GM18499 (cell line): ENCODE measurements around the gene CCL5.
"Not testable (repeated sequence)": the region's sequence is repeated elsewhere in the genome, so short reads cannot be mapped to it uniquely, and the experiment has no call there.

Experiments used
- ATAC-seq: cut with Tn5 transposase; IDR thresholded peaks from one replicate; pipeline ENCODE4 v1.9.1; 2021; ENCODE audit warnings: moderate number of reproducible peaks; ENCODE audit not compliant: insufficient read depth, unreplicated experiment

Gene CCL5

DNA sequence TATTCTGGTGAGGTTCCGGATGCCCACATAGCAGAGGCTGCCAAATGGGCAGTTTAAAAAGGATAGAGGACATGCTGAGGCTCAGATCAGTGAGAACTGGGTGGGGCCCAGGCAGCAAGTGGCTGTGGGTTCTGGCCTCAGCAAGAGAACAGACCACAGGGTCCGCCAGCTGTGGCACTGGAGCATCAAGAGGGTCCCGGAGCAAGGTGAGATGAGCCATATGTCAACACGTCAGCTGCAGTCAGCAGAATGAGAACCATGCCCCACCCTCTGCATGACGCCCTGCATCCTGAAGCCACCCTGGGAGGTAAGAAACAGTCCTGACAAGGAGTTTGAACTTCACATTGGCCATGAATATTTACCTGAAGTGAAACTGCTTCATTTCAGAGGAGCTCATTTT lies 20.1 kb upstream of the CCL5 start:
- ATAC-seq: no peak

DNA sequence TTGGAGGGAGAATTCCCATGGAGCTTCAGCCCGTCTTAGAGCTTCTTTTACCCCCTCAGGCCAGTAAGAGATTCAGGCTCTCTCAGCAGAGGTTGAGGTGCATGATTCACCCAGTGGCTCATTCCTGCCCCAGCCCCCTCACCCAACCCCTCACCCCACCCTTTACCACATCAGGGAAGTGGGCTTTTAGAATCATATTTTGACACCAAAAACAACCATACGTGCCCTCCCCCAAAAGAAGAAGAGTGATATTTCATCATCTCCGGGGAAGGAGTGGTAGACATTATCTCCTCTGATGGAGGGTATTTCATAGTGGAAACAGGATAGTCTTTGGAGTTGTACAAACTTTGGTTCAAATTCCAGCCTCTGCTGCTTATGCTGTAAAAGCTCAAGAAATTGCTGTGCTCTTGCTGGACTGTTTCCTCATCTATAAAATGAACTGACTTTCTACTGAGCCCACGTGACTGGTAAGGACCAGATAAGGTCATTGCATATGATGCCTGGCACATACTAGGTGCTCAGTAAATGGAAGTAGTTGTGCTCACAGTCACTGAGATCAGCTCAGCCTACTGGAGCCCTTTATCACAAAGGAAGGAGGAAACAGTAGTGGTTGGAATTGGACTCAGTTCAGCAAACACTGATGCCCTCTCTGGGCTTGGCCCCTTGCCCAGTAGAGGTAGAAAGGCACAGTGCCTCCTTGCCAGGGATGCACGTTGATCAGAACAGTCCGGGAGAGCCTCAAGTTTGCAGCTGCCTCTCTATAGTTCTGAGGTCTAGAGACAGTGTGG lies 18.3 kb upstream of the CCL5 start:
- ATAC-seq: no peak

DNA sequence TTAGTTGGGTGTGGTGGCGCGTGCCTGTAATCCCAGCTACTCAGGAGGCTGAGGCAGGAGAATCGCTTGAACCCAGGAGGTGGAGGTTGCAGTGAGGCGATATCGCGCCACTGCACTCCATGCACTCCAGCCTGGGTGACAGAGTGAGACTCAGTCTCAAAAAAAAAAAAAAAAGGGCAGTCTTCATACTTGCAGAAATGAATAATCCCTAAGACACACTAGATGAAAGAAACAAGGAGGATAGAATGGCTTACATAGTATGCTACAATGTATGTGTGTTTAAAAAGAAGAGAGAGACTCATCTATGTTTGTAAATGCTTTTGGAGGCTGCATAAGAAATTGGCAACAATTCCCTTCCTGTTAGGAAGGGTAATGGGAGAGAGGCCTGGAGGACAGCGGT lies 17.6 kb upstream of the CCL5 start:
- ATAC-seq: not testable (repeated sequence)

DNA sequence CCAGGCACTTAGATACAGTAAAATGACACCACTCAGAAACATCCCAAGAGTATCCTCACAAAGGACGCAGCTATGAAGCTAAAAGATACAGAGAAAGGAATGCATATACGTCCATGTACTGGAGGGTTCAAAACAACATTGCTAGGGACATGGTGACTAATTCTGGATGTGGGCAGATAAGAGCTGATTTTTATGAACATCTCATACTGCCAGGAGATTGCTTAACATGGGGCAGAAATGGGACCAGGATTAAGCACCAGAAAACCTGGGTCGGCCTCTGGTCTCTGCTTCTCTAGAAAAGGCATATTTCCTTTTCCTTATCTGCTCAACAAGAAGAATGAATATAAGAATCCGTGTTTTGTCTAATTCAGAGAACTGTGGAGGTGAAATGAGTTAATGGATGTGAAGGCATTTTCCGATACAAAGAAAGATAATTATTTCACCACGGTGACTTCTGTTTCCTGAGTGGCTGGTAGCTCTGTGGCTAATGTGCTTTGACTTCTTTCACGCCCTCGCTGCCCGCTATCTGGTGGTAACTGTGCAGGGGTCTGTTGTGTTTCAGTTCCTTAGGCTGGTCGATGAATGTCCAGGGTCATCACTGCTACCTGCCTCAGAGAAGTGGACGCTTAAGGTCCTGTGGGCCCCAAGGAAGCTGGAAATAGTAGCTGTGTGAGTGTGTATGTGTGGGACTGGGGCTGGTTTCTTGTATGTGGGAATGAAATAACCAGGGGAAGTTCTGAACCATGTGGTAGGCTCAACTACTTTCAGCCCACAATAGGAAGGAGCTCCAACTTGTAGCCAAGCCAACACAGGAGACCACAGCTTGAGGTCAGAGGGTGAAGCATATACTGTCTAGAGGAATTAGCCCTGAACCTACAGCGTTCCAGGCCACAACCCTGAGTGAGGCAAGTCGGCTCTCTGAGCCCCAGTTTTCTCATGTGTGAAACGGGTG lies 15.8 kb upstream of the CCL5 start:
- no peak for ATAC-seq

DNA sequence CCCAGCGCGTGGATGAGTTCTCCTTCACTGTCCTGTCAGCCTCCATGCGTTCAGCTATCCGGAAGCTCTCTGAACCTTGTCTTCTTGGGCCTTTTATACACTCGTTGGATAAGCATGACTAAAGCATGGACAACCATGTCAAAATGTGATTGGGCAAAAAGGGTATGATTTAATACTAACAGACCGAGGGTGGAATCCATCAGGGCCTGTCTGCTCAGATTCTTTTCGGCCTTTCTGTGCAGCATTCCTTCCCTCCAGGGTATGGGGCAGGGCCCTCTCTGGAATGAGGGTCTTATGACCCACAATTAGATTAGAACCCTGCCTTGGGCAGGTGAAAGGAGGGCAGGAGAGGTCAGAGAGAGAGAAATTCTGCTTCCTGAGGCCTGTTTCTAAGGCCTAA lies 14.0 kb upstream of the CCL5 start:
- ATAC-seq: no peak

DNA sequence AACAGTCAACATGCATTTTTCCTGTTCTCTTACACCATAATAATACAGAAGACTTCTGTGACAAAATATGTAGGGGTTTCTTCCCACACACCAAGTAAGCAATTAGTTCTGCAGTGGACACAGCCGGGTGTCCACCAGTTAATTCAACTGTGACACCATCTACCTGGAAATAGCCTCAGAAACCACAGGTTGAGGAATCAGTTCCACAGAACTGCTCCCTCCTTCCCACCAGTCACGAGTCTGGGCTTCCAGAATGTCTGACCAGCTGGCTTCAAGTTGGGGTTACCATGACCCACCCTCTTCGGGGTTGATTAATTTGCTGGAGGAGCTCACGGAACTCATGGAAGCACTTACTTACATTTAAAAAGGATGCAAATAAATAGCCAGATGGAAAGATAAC lies 13.6 kb upstream of the CCL5 start:
- no peak for ATAC-seq

DNA sequence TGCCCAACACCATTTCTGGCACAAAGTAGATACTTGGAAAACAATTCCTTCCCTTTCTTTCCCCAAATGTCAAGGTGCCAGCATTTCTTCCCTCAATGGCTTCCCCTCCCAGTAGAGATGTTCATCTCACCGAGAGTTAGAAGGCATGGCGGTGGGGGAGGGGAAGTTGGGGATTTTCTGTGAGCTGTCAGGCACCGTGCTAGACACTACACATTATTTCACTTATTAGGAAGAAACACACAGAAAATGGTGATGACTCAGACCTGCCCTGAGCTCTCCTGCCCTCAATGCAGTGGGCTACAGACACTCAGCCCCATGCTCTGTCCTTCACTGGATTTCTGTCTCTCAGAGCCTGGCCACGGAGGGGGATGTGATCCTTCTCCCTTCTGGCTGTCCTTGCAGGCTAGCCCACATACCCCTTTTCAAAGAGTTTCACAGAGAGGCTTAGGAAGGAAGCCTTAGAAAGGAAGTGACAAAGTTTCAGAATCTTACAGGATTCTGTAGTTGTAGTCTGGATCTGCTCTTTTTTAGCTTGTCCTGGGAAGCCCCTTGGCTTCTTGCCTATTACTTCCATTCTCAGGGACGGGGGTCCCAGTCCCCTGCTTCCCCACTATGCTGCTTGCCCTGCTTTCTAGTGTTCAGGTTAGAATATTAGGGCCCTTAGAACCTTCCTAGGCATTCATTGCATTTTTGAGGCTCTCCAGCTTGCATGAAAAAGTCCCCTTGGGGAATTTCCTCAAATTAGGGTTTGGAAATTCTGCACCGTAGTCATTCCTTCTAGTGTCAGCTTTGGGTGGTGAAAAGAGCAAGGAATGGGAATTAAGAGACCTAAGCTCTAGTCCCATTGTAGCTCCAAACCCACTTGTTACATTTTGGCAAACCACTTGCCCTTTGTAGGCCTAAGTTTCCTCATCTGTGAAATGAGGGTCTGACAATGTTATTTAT lies 12.2 kb upstream of the CCL5 start:
- no peak for ATAC-seq

DNA sequence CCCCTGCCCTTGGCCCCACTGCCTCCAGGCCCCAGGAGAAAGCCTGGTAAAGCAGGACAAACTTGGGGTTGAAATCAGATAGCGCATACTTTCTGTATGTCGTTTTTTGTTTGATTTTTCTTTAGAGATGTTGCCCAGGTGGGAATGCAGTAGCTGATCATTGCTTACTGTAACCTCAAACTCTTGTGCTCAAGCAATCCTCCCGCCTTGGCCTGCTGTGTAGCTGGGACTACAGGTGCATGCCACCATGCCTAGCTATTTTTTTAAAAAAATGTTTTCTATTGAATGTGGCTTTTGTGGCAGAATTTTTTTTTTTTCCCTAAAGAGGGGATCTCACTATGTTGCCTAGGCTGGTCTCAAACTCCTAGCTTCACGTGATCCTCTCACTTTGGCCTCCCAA lies 11.1 kb upstream of the CCL5 start:
- no peak for ATAC-seq

DNA sequence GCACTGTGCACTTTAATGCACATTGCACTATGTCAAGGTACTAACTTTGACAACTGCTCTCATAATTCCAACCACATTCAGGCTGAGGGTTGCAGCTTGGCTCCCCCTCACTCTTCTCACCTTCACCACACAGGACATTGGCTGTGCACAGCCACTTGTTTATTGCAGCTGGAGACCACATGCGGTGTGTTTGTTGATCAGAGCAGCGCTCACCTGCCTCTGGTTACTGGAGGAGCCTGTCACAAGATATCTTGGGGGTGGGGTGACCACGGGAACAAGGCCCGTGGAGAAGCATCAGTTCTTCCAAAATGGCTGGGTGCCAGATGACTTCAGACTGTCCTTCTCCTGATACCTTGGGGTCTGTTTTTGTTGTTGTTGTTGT lies 10.6 kb upstream of the CCL5 start:
- no peak for ATAC-seq

DNA sequence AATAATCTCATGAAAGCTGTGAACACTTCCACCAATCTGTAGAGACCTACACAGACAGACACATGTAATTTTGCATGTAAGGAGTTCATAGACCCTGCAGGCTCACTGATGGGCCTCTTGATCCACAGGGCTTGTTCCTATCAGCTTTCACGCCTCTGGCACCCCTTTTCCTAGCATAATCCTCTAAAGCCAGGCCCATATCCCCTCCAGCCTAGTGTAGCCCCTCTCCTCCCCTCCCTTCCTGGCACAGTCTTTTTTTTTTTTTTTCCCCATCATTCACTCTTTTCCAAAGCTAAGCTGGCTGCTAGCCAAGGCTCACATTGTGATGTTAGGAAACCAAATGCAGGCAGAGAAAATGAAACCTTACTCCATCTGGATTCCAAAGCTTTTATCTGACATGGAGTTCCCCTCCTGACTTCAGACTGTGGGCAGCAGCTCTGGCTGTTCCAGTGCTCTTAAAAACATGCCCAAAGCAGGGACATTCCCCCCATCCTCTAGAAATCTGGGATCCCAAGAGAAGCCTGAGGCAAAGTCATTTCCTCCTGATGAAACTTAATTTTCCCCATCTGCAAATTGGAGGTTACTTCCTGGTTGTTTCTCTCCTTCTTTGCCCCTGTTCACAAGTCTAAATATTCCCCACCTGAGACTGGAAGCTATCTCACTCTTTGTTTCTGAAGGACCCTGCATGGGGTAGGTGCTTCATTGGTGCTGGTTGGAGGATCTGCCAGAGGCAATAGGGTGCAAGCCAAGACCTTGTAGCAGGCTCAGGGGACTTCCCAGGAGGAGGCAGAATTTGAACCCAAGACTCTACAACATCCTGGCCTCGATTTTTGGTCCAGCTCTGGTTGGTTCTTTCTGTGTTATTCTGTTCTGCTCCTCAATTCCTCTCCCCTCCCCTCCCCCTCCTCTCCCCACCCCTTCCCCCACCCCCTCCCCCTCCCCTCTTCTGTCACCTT lies 9.9 kb upstream of the CCL5 start:
- ATAC-seq: no peak

DNA sequence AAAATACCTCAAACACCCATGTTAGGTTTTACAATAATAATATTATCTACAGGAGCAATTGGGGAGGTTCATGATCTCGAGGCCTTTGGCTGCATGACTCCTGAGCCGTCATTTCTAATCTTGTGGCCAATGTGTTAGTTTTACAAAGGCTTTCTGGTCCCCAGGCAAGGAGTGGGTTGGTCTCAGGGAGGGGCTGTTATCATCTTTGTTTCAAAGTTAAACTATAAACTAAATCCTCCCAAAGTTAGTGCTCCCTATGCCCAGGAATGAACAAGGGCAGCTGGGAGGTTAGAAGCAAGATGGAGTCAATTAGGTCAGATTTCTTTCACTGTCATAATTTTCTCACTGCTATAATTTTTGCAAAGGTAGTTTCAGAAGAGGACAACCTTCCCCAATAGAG lies 9.1 kb upstream of the CCL5 start:
- no peak for ATAC-seq

DNA sequence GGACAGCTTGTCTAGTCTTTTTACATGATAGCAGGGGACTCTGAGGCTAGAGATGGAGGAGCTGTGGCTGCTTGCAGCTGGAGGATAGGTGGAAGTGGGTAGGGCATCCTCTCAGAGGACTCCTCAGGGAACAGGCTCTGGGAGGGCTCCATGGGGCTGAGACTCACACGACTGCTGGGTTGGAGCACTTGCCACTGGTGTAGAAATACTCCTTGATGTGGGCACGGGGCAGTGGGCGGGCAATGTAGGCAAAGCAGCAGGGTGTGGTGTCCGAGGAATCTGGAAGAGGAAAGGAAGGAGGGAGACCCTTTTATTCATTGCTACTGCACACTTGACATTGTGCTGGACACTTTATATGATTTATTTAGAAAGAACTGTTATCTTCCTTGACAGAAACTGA lies 1.8 kb downstream of the CCL5 start:
- ATAC-seq: no peak

DNA sequence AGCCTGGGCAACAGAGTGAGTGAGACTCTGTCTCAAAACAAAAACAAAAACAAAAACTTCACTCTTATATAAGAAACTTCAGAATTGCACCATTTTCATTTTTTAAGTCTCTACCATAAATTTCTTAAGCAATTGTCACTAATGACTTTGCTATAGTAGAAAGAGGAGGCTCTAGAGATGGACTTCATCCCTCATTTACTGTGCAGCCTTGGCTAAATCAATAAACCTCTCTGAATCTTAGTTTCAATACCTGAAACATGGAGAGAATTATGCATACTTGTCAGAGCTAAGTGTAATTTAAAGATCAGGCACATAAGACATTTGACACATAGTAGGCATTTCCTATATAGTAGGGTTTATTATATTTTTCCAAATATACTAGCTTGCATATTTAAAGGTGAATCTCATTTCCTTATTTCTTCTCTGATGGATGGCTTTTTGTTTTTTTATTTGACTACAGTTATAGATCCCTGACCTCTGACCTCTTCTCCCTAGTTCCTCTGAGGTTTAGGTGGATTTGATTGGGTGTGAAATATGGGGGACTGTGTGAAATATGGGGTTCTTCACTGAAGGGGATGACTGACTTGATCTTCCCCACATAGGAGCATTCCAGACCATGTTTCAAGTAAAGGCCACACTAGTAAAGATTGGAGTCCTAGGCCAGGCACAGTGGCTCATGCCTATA lies 2.7 kb downstream of the CCL5 start:
- no peak for ATAC-seq

DNA sequence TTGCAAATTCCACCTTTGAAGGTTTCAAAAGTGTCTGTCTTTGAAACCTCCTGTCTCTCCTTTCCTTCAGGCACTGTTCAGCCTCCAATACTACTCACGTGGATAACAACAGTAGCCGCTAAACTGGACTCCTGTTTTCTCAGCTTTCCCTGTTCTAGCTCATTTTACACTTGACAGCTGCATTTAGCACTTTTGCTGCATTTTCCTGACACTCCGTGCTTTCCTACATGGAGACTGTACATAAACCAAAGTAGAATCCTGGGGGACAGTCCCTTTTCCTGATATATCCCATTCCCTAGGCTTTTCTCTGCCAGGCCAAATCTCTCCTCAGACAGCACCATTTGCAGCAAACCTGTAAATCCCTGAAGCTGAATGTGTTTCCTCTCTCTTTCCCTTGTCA lies 3.6 kb downstream of the CCL5 start:
- no peak for ATAC-seq

DNA sequence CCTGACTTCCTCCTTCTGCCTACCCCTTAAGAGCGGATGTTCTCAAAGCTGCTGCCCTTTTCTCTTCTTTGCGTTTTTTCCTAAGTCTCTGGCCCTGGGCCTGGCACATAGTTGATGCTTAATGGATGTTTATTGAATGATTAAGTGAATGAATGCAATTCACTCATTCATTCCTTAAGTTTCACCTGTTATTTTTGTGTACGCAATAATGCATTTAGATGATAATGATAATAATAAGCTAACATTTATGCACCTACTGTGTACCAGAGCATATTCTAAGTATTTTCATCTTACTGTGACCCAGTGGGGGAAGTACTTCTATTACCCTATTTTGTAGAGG lies 4.4 kb downstream of the CCL5 start:
- no peak for ATAC-seq

DNA sequence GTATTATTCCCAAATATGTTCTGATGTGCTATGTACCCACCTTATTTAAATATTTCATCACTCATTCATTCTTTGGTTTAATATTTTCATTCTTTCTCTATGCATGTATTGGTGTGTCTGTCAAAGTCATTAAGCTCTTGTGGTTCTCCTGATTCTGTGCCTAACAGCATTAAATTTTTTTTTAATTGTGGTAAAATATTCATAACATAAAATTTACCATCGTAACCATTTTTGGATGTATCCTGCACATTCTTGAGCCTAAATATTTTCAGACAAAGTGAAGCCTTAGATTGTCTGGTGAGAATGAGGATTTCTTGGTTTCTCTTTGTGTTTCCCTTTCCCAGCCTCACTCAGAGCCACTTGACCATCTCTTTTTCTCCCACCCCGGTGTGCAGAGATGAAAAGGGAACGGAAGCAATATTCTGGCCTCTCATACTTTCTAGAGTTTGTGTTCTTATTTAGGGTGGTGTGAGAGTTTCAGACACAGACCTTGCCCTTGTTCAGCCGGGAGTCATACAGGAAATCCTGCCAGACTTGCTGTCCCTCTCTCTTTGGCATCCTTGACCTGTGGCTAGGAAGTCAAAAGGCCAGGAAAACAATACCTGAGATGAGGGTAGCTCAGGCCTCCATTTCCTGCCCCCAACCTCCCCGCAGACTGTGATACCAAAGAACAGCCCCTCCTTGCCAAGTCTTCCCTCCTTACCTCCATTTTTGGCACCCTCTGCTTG lies 4.9 kb downstream of the CCL5 start:
- ATAC-seq: no peak

DNA sequence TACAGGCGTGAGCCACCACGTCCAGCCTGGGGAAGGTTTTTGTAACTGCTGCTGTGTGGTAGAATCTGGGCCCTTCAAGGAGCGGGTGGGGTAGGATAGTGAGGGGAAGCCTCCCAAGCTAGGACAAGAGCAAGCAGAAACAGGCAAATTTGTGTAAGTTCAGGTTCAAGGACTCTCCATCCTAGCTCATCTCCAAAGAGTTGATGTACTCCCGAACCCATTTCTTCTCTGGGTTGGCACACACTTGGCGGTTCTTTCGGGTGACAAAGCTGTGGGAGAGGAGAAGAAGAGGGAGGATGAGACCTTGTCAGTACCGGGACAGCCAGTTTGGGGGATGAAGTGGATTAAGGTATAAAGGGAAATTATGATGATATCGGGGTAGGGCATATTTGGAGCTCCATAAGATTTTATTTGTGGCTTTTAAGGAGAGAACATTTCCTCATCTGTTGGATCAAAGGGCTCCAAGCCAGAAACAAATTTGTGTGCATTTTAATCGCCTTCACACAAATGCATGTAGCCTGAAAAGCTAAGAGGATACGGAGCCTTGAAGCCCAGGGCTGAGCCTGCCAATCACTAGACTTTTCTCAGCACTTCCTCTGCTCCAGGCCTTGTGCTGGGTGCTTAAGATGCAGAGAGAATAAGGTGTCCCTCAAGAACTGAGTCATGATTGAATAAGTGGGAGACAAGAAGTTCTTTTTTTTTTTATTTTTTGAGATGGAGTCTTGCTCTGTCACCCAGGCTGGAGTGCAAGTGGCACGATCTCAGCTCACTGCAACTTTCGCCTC lies 7.8 kb downstream of the CCL5 start:
- ATAC-seq: no peak
